GM19452 (cell line): ENCODE measurements around the gene GRPEL1.
A peak's percentile ranks its signal among the peaks of the same experiment; 100 is the strongest.

ENCODE experiments used
- ATAC-seq: cut with Tn5 transposase; IDR thresholded peaks from one replicate; pipeline ENCODE4 v1.9.1; 2021; ENCODE audit not compliant: unreplicated experiment

The GRPEL1 gene

DNA sequence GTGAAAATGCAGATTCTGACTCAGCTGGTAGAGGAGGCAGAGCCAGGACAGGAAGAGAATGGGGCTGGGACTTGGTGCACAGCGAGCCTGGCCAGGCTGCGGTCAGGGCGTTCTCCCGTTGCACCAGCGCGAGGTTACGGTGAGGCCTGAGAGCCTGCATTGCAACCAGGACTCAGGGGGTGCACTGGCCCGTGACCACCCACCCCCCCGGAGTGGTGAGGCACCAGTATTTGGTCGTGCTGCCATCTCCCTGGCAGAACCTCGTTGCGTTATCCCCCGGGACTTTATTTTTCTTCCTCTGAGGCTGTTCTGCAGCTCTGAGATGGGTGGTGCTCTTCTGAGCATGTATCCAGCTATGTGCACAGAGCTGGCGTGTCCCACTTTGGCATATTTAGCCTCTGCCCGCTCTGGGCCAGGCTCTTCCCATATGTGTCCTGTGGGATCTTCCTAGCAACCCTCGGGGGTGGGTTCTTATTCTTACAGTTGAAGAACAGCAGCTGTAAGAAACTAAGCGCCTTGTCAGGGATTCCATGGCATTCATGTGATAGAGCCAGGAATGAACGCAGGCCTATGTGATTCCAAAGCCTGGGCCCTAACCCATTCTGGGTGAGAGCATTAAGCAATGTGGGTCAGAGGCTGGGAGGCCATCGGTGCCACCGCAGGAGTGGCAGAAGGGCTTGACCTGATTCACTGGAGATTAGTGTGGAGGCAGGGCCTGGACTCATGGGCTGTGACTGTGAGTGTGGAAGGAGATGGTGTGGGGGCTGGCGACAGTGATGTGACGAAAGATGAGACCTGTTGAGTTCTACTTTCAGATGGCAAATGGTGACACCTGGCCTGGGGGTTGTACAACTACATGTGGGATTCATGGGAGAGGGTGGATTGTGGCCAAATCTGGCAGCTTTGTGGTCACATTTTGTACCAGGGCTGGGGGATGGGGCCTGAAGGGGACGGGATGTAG is 21.6 kb downstream of the GRPEL1 start:
- ATAC-seq, result peak; percentile 36

DNA sequence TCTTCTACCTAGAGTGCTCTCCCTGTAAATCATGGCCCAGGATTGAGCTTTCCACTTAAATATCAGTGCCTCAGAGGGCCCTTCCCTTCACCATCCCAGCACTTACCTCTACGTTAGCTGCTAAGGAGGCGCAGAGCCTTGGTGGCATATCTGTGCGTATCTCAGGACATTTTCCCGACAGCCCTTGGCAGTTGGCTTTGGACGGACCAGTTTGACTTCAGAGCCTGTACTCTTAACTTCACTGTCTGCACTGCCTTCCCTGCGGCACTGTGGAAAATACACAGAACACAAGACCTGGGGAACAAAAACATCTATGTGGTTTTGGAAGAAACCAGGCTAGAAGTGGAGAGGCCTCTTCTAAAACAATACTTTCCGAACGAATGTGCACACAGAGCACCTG is 22.3 kb downstream of the GRPEL1 start:
- no peak for ATAC-seq

GRCh38 chr4:7044137-7044930 is 23.5 kb downstream of the GRPEL1 start:
- no peak for ATAC-seq

GRCh38 chr4:7043284-7044136 is 24.4 kb downstream of the GRPEL1 start, which contains the start of gene TADA2B:
Gene TADA2B, plus strand, starts transcription at chr4:7043372. Its CDS starts 208 bp downstream, at chr4:7043580.
- ATAC-seq, result peak; percentile 17

DNA sequence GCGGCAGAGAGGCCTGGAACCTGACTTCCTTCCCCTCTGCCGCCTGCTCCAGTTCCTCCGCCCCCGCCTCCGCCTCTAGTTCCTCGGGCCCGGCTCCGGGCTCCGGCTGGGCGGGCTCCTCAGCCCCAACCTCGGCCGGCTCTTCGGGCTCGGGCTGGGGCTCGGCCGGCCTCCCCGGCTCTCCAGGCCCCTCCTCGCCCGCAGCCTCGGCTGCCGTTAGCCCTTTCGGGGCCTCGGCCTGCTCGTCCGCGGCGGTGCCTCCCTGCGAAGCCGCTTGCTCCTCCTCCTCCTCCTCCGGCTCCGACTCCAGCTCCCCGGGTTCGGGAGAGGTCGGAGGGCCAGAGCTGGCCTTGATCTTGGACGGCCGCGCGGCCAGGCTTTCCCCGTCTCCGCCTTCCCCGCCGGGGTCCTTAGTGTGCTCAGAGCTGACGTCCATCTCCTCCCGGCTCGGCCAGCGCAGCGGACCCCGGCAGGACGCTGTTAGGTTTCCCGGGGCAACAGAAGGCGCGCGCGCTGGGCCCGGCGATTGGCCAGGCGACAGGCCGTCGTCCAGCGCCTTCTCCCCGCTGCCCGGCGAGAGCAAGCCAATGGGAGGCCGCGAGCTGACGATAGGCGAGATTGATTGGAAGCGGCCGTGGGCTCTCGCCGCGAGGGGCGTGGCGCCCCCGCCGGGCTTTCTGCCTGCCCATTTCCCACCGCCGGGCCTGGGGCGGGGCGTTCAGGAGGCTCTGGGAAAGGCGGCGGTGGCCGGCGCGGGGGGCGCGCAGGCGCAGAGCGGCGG is 25.2 kb downstream of the GRPEL1 start:
- ATAC-seq, result peak; percentile 73

DNA sequence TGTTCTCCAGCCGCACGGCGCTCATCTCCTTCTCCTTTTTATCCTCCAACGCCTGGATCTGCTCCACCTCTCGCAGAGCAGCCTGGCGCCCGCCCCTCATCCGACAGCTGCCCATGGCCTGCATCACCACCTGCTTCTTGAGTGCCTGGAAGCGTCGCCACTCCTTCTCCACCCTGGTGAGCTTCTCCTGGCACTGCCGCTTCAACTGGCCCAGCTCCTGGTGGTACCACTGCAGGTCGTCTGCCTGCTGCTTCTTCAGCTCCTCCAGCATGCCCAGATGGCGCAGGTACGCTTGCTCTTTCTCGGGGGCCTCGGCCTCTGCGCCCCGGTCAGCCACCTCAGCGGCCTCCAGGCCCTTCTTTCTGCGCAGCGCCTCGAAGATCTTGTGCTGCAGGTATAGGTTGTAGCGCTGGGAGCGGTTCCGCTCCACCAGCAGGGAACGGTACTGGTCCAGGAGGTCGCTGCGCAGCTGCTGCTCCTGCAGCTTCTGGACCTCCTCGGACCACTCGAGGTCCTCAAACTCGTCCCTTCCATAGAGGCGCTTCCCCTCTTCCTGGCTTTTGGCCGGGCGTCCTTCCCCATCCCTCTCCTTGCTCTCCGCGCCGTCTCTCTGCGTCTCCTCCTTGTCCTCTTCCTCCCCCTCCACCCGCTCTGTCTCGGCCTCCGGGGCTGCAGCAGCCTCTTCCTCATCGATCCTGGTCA is 25.9 kb downstream of the GRPEL1 start:
- ATAC-seq, result no peak

- no peak for ATAC-seq
These were observed 26.6 kb downstream of the GRPEL1 start for GRCh38 chr4:7041246-7041645.

DNA sequence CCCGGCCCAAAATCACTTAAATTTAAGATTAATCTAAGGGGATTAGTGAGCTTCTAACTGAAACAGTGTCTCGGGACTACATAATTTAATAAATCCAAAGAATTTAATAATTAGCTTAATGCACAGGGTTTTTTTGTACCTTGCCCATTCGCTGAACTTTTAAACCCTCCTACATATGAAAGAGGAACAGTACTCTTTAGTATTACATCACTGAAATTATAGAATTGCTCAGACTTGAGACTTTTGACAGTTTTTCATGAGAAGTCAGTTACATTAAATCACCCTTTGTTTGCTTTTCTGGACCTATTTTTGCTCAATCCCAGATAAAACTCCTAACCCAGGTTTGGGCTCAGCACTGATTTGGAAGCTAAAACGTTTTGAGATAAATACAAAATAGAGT is 27.1 kb downstream of the GRPEL1 start:
- ATAC-seq, result no peak

- ATAC-seq, result no peak
These were observed 30.4 kb downstream of the GRPEL1 start for GRCh38 chr4:7037425-7037824.

GRCh38 chr4:7034262-7035081 is 33.4 kb downstream of the GRPEL1 start:
- ATAC-seq, result no peak

GRCh38 chr4:7032596-7032995 is 35.3 kb downstream of the GRPEL1 start:
- no peak for ATAC-seq

GRCh38 chr4:7031558-7032449 is 36.1 kb downstream of the GRPEL1 start:
- ATAC-seq, result no peak

DNA sequence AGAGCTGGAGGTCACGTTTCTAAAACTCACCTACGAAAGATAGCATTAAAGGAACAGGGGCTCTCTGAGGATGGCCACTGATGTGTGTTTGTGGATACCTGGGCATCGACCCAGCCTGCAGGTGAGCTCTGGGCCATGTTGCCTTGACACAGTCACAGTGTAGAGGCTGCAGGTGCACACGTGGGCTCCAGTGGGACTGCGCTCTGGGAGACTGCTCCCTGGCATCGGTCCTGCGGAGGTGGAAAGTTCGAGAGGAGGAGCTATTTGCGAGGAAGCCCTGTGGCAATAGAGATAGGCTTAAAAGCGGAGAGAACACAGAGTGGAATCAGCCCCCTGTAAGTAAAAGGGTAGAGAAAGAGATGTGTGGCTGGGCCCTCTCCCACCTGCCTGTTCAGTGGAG is 37.0 kb downstream of the GRPEL1 start:
- no peak for ATAC-seq

- no peak for ATAC-seq
These were observed 37.9 kb downstream of the GRPEL1 start for GRCh38 chr4:7029921-7030320.

GRCh38 chr4:7029212-7029611 is 38.7 kb downstream of the GRPEL1 start:
- no peak for ATAC-seq

GRCh38 chr4:7027913-7028312 is 40.0 kb downstream of the GRPEL1 start:
- no peak for ATAC-seq

GRCh38 chr4:7027284-7027683 is 40.6 kb downstream of the GRPEL1 start:
- no peak for ATAC-seq

DNA sequence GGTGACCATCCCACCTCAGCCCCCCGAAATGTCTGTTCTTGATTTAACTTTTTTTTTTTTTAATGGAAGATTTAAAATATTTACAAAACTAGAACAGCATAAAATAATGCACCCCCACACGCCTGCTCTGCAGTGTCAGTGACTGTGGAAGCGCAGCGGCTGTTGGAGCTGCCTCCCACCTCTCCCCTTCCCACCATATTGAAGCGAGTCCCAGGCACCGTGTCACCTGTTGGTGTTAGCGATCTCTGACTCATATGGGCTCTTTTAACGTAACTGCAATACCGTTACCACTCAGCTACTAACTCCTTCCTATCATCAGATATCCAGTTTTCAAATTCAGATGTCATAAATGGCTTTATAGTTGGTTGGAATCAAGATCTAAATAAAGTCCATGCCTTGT is 41.8 kb downstream of the GRPEL1 start:
- ATAC-seq, result no peak
